Upper lobe of left lung (tissue), 4 donors: Measurements from ENCODE around the gene CUZD1.
"Not testable (repeated sequence)": the region's sequence is repeated elsewhere in the genome, so short reads cannot be mapped to it uniquely, and the experiment has no call there.

Experiments used
- CTCF ChIP-seq, 6 experiments: fragments of 450-650 bp in 4 of 6; fragments of 200-600 bp in 2 of 6; sonication (generic) in 2 of 6; IDR thresholded peaks; one replicate each; pipeline ENCODE4 v1.5.1; 2016 to 2019; ENCODE audit warnings: antibody characterized with exemption in 6 of 6
- EP300 ChIP-seq, 4 donors: sonication (generic); formaldehyde crosslinking; IDR thresholded peaks; one replicate each; pipeline ENCODE4 v1.5.1; 2017; ENCODE audit warnings: antibody characterized with exemption in 4 of 4, control low read depth in 2 of 4

GRCh38 chr10:122858042-122858441 is 12.4 kb upstream of the CUZD1 start:
- not testable (repeated sequence) for TF ChIP-seq CTCF, EP300 (IDR thresholded peaks at IDR 0.05)
